NCI-H1048 (cell line): ENCODE data around the gene PTPN18.
A peak's percentile ranks its signal among the peaks of the same experiment; 100 is the strongest.
"Not testable (repeated sequence)": the region's sequence is repeated elsewhere in the genome, so short reads cannot be mapped to it uniquely, and the experiment has no call there.

Source experiments
- DNase-seq: peaks from one replicate; lab custom pipeline; 2025; lab: John Stamatoyannopoulos, UW

Gene PTPN18

GRCh38 chr2:130355578-130356431 lies at the start of gene PTPN18:
PTPN18 (plus strand) TSS chr2:130356056; CDS start chr2:130356108, 52 bp downstream.
- DNase-seq: peak; percentile 60

GRCh38 chr2:130307850-130308249 lies 48.0 kb upstream of the PTPN18 start:
- no peak for DNase-seq

GRCh38 chr2:130310881-130311280 lies 45.0 kb upstream of the PTPN18 start:
- no peak for DNase-seq

GRCh38 chr2:130313812-130314334 lies 42.0 kb upstream of the PTPN18 start:
- no peak for DNase-seq

- DNase-seq: no peak
Measured at GRCh38 chr2:130314377-130314776, 41.5 kb upstream of the PTPN18 start.

GRCh38 chr2:130316596-130316995 lies 39.3 kb upstream of the PTPN18 start:
- DNase-seq: no peak

GRCh38 chr2:130318906-130319305 lies 37.0 kb upstream of the PTPN18 start:
- DNase-seq: no peak

- DNase-seq: no peak
Measured at GRCh38 chr2:130319536-130319935, 36.3 kb upstream of the PTPN18 start.

GRCh38 chr2:130327703-130328527 lies 27.9 kb upstream of the PTPN18 start:
- no peak for DNase-seq

GRCh38 chr2:130328710-130329109 lies 27.1 kb upstream of the PTPN18 start:
- DNase-seq: no peak

GRCh38 chr2:130332271-130333073 lies 23.4 kb upstream of the PTPN18 start:
- DNase-seq: peak; percentile 10

GRCh38 chr2:130333253-130333652 lies 22.6 kb upstream of the PTPN18 start:
- not testable (repeated sequence) for DNase-seq

- DNase-seq: no peak
Measured at GRCh38 chr2:130334026-130334425, 21.8 kb upstream of the PTPN18 start.

GRCh38 chr2:130335226-130335625 lies 20.6 kb upstream of the PTPN18 start:
- no peak for DNase-seq

GRCh38 chr2:130336150-130336876 lies 19.5 kb upstream of the PTPN18 start:
- no peak for DNase-seq

- no peak for DNase-seq
Measured at GRCh38 chr2:130336877-130337734, 18.8 kb upstream of the PTPN18 start.

GRCh38 chr2:130337735-130338325 lies 18.0 kb upstream of the PTPN18 start:
- no peak for DNase-seq

GRCh38 chr2:130338793-130339345 lies 17.0 kb upstream of the PTPN18 start:
- no peak for DNase-seq
